SH-SY5Y (cell line): Measurements from ENCODE around the gene C5orf63.

ENCODE experiments used
- GATA2 ChIP-seq: IDR thresholded peaks from 2 replicates; pipeline ENCODE4 v1.6.1; 2011; ENCODE audit warnings: mild to moderate bottlenecking, low read depth, low read length
- GATA3 ChIP-seq: IDR thresholded peaks from 2 replicates; pipeline ENCODE4 v1.6.1; 2011; ENCODE audit warnings: low read depth, mild to moderate bottlenecking, low read length, moderate library complexity

- TF ChIP-seq GATA3 (no peak), GATA2 (no peak)
Measured at GRCh38 chr5:127063257-127063913, 9.9 kb downstream of the C5orf63 start.
